CD4-positive, alpha-beta T cell (primary cell): ENCODE measurements around the gene PDCD10. TPM values are rescaled to one million over a fixed set of nuclear protein-coding genes. Genes with fewer than 3 reads are reported as not detected.

Source experiments
- ATAC-seq: fragments of 200-7000 bp; cut with Tn5 transposase; one replicate; pipeline ENCODE4 v1.10.0; 2022; ENCODE audit warnings: mild to moderate bottlenecking; ENCODE audit not compliant: poor library complexity
- CTCF ChIA-PET: fragments of 350-600 bp; sonication (Branson Sonifier 250); formaldehyde crosslinking; loops from one replicate; lab custom pipeline; 2021; ENCODE audit warnings: antibody characterized with exemption, inconsistent platforms; lab: Charles Lee
- POLR2A ChIA-PET: fragments of 350-600 bp; sonication (Branson Sonifier 250); formaldehyde crosslinking; loops from one replicate; lab custom pipeline; 2021; ENCODE audit warnings: antibody characterized with exemption, inconsistent platforms; lab: Charles Lee
- DNase-seq, 14 experiments: peaks; one replicate each; pipeline ENCODE4 v3.0.0-alpha.2; 2013 to 2020; ENCODE audit warnings: mixed read lengths in 2 of 14
- H3K27ac ChIP-seq, 2 donors: one replicate each; pipeline versions ENCODE4 v1.5.1 to v1.7.0; 2013; ENCODE audit warnings: low read length in 2 of 2, low read depth in 1 of 2, mild to moderate bottlenecking in 1 of 2
- H3K27me3 ChIP-seq, 2 experiments: 1 replicate in 1 of 2; 2 replicates in 1 of 2; pipeline versions ENCODE4 v1.6.1 to v1.7.0; 2013; ENCODE audit warnings: low read length in 2 of 2, control low read depth in 1 of 2, mild to moderate bottlenecking in 1 of 2, moderate library complexity in 1 of 2; ENCODE audit not compliant: insufficient read depth in 2 of 2, control insufficient read depth in 1 of 2
- H3K36me3 ChIP-seq: one replicate; pipeline ENCODE4 v1.6.1; 2013; ENCODE audit warnings: low read length, control low read depth; ENCODE audit not compliant: insufficient read depth
- H3K4me1 ChIP-seq: one replicate; pipeline ENCODE4 v1.6.1; 2013; ENCODE audit warnings: low read length, control low read depth; ENCODE audit not compliant: insufficient read depth
- H3K4me3 ChIP-seq: one replicate; pipeline ENCODE4 v1.5.1; 2013; ENCODE audit warnings: mild to moderate bottlenecking, low read length, moderate library complexity
- H3K9me3 ChIP-seq, 2 experiments: 1 replicate in 1 of 2; 2 replicates in 1 of 2; pipeline versions ENCODE4 v1.6.1 to v1.7.0; 2013; ENCODE audit warnings: low read length in 2 of 2, mild to moderate bottlenecking in 2 of 2, control low read depth in 1 of 2, moderate library complexity in 1 of 2; ENCODE audit not compliant: control insufficient read depth in 1 of 2, insufficient read depth in 1 of 2
- H3K27ac Mint-ChIP-seq: one replicate; pipeline ENCODE4 v1.8.0; 2020; ENCODE audit warnings: mixed read lengths
- H3K27me3 Mint-ChIP-seq: one replicate; pipeline ENCODE4 v1.8.0; 2021; ENCODE audit warnings: mixed read lengths
- H3K36me3 Mint-ChIP-seq: one replicate; pipeline ENCODE4 v1.8.0; 2021; ENCODE audit warnings: low read depth, mixed read lengths
- H3K4me1 Mint-ChIP-seq: one replicate; pipeline ENCODE4 v1.8.0; 2021; ENCODE audit warnings: low read depth, mixed read lengths
- H3K4me3 Mint-ChIP-seq: one replicate; pipeline ENCODE4 v1.8.0; 2020; ENCODE audit warnings: mild to moderate bottlenecking, mixed read lengths
- H3K9me3 Mint-ChIP-seq: one replicate; pipeline ENCODE4 v1.8.0; 2020; ENCODE audit warnings: mixed read lengths
- CTCF ChIP-seq: fragments of 200-600 bp; IDR thresholded peaks from one replicate; pipeline ENCODE4 v1.8.0; 2022; ENCODE audit warnings: antibody characterized with exemption, mild to moderate bottlenecking
- intact Hi-C, 2 experiments: fragments of 100-400 bp; cut with DNase I in 1 of 2; cut with micrococcal nuclease in 1 of 2; formaldehyde crosslinking; loops; one replicate each; pipeline versions ENCODE4 v1.15.1 to v1.9.0; 2023 to 2025; cut with DNase I, micrococcal nuclease
- total RNA-seq, 174 experiments: library from RNA in 2 of 174; stranded (reverse) in 2 of 174; gene quantifications; one replicate each; pipeline ENCODE4 v1.2.3 and lab custom pipeline; 2021 to 2026

PDCD10 gene
- total RNA-seq, 2 experiments from 2014 or later: 19.0 to 22.8 TPM

- Mint-ChIP-seq H3K27ac (no peak overlapping the region), H3K4me1 (peaks cover 9% of the 10 kb centered on the region), H3K9me3 (no peaks in the 10 kb centered on the region), H3K27me3 (no peaks in the 10 kb centered on the region), H3K4me3 (no peak overlapping the region), H3K36me3 (no peaks in the 10 kb centered on the region)
- POLR2A ChIA-PET: no interaction called here
- Histone ChIP-seq H3K27ac (no peak overlapping the region), H3K27me3 (no peaks in the 10 kb centered on the region), H3K4me1 (no peaks in the 10 kb centered on the region), H3K36me3 (no peaks in the 10 kb centered on the region), H3K4me3 (no peak overlapping the region), H3K9me3 (no peaks in the 10 kb centered on the region)
- CTCF ChIA-PET: no interaction called here
- no peak for DNase-seq
- intact Hi-C loops: no loop called here
- ATAC-seq: no peak
- TF ChIP-seq CTCF: no peak
Observed at GRCh38 chr3:167651826-167652225, 82.9 kb downstream of the PDCD10 start.

GRCh38 chr3:167650459-167650858 lies 84.2 kb downstream of the PDCD10 start:
- CTCF ChIA-PET: interaction anchor here (0.6 to 1.7 kb wide), 2 partner anchors 77 to 122 kb away, joined by 3 to 4 read pairs; no protein-coding TSS in a partner anchor
- no peak overlapping the region for H3K4me3 ChIP-seq
- no peak overlapping the region for H3K4me3 Mint-ChIP-seq
- DNase-seq: peak in 1 of 14 experiments; percentile 27
- H3K9me3 ChIP-seq: no peaks in the 10 kb centered on the region
- intact Hi-C loops: no loop called here
- H3K27ac ChIP-seq: no peak overlapping the region
- H3K36me3 ChIP-seq: no peaks in the 10 kb centered on the region
- peaks cover 4% of the 10 kb centered on the region for H3K9me3 Mint-ChIP-seq
- no peak for TF ChIP-seq CTCF
- peaks cover 9% of the 10 kb centered on the region for H3K4me1 Mint-ChIP-seq
- no peak for ATAC-seq
- H3K27me3 ChIP-seq: no peaks in the 10 kb centered on the region
- no peaks in the 10 kb centered on the region for H3K36me3 Mint-ChIP-seq
- no peak overlapping the region for H3K27ac Mint-ChIP-seq
- no peaks in the 10 kb centered on the region for H3K4me1 ChIP-seq
- no peaks in the 10 kb centered on the region for H3K27me3 Mint-ChIP-seq
- POLR2A ChIA-PET: no interaction called here

- no peak overlapping the region for H3K4me3 ChIP-seq
- POLR2A ChIA-PET: no interaction called here
- no peaks in the 10 kb centered on the region for H3K36me3 Mint-ChIP-seq
- peaks cover 9% of the 10 kb centered on the region for H3K4me1 Mint-ChIP-seq
- H3K27ac ChIP-seq: no peak overlapping the region
- no peaks in the 10 kb centered on the region for H3K27me3 Mint-ChIP-seq
- no peaks in the 10 kb centered on the region for H3K4me1 ChIP-seq
- H3K27ac Mint-ChIP-seq: no peak overlapping the region
- H3K4me3 Mint-ChIP-seq: no peak overlapping the region
- DNase-seq (no peak), ATAC-seq (no peak)
- peaks cover 4% of the 10 kb centered on the region for H3K9me3 Mint-ChIP-seq
- intact Hi-C loops: no loop called here
- H3K27me3 ChIP-seq: no peaks in the 10 kb centered on the region
- CTCF ChIA-PET: interaction anchor here (1.7 kb wide), 1 partner anchor 78 kb away, joined by 3 read pairs; no protein-coding TSS in a partner anchor
- H3K36me3 ChIP-seq: no peaks in the 10 kb centered on the region
- TF ChIP-seq CTCF: no peak
- H3K9me3 ChIP-seq: peaks cover 0 to 4% of the 10 kb centered on the region in 2 experiments
Observed at GRCh38 chr3:167649746-167650145, 84.9 kb downstream of the PDCD10 start.
